Stimulated activated CD8-positive, alpha-beta memory T cell treated with anti-CD3 and anti-CD28 coated beads, Interleukin-7, amount 100 ng/mL, for 48 hours (primary cell): ENCODE results near the gene KIF3A.

Source experiments
- DNase-seq, 2 donors: peaks; one replicate each; pipeline ENCODE4 v3.0.0-alpha.2; 2020; ENCODE audit warnings: low read depth in 1 of 2; ENCODE audit errors: extremely low read depth in 1 of 2

Gene KIF3A

GRCh38 chr5:132679717-132680380 lies 57.5 kb downstream of the KIF3A start:
- no peak for DNase-seq

- no peak for DNase-seq
Measured at GRCh38 chr5:132679166-132679565, 58.2 kb downstream of the KIF3A start.

DNA sequence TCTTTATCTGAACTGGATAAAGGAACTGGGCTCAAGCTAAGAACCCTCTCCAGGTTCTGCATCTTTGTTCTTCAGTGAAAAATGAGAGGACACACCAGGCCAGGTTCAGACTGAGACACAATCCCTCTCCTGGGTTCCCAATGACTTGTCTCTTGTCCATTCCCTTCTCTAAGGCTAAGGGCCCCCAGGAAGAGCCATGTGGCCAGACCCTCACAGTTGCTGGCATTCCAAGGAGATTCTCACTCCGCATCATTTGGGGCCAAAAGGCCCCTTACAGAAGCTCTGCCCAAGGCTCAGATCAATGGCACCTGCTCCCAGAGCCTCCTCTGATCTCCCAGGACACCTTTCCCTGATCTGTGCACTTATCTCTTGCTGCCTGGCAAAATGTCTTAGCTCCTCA lies 58.6 kb downstream of the KIF3A start:
- DNase-seq, result no peak

DNA sequence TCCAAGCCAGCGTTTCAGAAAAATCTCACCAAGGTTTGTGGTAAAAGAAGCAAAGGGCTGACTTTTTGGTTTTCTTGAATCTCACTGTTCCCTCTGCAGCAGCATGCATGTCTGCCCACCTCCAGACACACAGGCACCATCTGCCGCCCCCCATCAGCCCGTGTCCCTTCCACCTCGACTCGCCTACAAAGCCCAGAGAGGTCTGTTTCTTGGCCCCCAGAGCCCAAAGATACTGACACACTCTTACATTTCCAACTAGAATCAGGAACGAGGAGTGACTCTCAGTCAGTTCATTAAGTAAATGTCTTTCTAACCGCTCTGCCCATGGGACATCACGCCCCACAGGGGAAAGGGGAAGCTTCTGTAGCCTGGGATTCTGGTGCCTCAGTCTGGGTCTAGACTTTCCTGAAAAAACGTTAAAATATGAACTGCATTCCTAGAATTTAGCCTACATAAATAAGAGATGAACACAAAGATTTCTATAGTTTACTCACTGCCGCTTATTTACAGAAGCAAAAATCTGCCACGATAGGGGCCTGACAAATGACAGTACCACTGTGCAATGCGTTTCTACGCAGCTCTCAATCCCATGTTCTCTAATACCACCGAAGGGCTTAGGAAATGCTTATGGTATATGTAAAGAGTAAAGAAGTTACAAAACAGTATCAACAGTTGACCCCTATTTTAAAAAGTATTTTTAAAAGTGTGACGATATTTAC lies 59.5 kb downstream of the KIF3A start:
- no peak for DNase-seq

DNA sequence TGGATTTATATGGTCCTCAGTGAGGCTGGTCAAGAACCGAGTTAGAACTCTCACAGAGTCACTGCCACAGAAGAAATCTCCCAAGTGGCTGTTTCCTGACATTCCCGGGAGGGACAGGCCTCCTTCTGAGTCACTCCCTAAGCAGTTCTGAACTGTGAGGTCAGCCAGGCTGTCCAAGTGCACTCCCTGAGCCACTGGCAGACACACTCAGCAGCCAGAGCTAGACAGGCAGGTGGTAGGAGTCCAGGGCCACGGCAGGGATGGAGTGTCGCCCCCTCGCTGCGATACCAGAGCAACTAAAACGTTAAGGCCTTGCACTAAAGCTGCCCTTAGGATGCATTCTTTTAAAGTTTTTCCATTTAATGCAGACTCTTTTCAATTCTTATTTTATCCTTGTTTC lies 60.2 kb downstream of the KIF3A start:
- DNase-seq, result no peak

- DNase-seq, result no peak
Measured at GRCh38 chr5:132675936-132676689, 61.2 kb downstream of the KIF3A start.

DNA sequence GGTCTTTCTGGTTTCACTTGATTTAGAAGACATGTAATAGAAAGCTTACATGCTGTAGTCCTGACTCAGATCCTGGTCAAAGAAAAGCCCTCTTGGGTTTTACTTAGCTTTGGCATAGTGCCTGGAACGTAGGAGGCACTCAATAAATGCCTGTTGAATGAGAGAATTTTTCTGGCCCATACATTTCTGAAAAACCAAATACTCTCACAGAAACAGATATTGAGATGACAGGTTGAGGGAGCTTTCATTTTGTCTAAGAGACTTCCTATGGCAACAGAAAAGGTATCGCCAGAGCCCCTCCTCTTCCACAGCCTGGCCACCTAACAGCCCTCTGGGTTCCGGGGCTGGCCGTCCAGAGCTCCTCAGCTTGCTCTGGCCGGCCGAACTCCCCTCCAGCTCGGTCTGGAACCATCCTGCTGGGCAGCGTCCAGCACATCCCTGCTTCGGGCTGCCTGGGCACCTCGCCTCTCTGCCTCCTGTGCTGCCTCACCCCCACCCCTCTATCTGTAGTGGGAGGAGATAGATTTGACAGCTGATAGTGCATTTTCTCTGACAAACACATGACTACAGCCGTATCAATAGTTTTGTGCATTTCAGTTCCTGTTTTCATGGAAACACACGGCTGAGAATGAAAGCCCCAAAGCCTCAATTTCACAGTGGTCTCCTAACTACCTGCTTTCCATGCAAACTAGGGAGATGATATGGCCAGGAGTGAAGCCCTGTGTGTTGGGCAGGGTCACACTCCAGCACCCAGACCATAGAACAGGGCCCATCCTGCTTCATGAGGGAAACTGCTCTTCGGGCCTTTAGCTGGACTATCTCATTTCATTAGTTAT lies 62.5 kb downstream of the KIF3A start:
- no peak for DNase-seq

DNA sequence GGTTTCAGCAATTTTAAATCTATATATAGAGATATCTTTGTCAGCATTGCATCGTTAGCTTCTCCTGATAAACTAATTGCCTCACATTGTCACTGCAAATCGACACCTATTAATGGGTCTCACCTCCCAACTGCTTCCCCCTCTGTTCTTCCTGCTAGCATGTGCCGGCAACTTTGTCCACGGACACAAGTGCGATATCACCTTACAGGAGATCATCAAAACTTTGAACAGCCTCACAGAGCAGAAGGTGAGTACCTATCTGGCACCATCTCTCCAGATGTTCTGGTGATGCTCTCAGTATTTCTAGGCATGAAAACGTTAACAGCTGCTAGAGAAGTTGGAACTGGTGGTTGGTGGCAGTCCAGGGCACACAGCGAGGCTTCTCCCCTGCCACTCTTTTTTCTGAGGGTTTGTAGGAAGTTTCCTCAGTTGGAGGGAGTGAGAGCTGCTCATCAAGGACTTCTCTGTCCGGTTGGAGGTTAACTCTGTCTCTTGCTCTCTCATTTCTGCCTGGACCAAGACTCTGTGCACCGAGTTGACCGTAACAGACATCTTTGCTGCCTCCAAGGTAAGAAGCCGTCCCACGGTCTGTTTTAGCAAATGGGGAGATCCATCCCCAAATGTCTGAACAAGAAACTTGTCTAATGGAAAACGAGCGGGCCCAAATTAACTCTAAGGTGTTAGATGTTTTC lies 63.3 kb downstream of the KIF3A start, which contains the start of gene IL4:
TSS of gene IL4 (plus strand) at position 51 of the 692 bp plus-strand sequence. CDS start at position 113, 62 bp downstream.
- DNase-seq, result no peak

- DNase-seq, result no peak
Measured at GRCh38 chr5:132673488-132673887, 63.9 kb downstream of the KIF3A start.

GRCh38 chr5:132671000-132671399 lies 66.3 kb downstream of the KIF3A start:
- DNase-seq, result no peak

DNA sequence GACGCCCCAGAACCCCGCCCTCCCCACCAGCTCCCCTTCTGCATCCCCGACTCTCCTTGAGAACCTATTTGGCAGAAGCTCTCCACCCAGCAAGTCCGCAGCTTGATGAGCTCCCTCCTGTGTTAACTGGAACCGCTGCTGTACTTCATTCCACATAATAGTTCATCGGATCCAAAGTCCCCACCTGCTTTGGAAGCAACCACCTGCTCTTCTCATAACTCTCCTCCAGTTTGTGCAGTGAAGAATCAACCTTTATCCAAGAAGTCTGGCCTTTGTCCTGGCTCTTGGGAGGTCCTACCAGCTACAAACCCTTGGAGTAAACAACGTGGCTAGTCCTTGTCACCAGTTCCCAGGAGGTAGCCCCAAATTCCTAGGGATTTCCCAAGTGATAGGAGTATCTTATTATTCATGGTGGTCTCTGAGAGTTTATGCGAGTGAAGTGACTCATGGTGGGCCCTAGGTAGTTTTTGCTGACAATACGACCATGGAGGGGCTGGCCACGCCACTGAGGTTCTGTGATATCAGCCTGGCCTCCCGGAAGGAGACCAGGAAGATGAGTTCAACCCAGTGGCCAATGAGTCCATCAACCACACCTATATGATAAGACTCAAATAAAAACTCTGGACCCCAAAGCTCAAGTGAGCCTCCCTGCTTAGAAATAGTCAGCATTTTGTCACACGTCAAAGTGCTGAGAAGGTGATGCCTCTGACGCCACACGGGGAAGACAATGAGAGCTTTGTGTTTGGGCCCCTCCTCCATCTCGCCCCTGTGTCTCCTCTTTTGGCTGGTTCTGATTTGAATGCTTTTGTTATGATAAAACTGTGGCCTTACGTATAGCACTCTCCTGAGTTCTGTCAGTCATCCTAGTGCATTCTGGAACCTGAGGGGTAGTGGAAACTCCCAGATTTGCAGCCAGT lies 67.1 kb downstream of the KIF3A start:
- no peak for DNase-seq

GRCh38 chr5:132669455-132669820 lies 67.9 kb downstream of the KIF3A start:
- no peak for DNase-seq

- DNase-seq, result no peak
Measured at GRCh38 chr5:132668706-132669454, 68.5 kb downstream of the KIF3A start.

- DNase-seq, result no peak
Measured at GRCh38 chr5:132667761-132668705, 69.3 kb downstream of the KIF3A start.

DNA sequence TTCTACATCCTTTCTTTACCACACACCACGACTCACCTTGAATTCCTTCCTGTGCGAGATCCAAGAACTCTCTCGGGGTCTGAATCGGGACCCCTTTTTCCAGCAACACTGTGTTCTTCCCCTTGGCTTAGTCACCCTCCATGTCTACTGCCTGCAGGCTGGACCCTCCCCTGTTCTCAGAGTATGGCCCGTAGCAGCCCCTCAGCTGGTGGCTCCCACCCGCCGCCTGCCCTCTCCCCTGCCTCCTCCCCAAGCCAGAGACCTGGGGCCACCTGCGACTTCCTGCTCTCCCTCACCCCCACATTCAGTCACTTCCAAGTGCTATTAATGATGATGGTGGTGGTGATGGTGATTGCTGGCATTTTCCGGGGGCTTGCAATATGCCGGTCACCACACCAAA lies 70.0 kb downstream of the KIF3A start:
- DNase-seq, result no peak

GRCh38 chr5:132666310-132667123 lies 70.8 kb downstream of the KIF3A start:
- no peak for DNase-seq
